GM12878 (cell line): ENCODE measurements around the gene COX6B1. TPM values are rescaled to one million over a fixed set of nuclear protein-coding genes. Genes with fewer than 3 reads are reported as not detected.
A peak's percentile ranks its signal among the peaks of the same experiment; 100 is the strongest.

Source experiments
- BACH1 ChIP-seq: fragments of 450-650 bp; IDR thresholded peaks from 2 replicates; pipeline ENCODE4 v1.6.1; 2017; ENCODE audit warnings: mild to moderate bottlenecking, borderline replicate concordance
- DPF2 ChIP-seq: fragments of 450-650 bp; IDR thresholded peaks from 2 replicates; pipeline ENCODE4 v1.6.1; 2017; ENCODE audit warnings: mild to moderate bottlenecking
- E2F8 ChIP-seq: fragments of 450-650 bp; IDR thresholded peaks from 2 replicates; pipeline ENCODE4 v1.6.1; 2018; ENCODE audit warnings: mild to moderate bottlenecking, low read depth, moderate library complexity; ENCODE audit not compliant: partially characterized antibody
- EED ChIP-seq: sonication (generic); IDR thresholded peaks from 2 replicates; pipeline ENCODE4 v1.6.1; 2016; ENCODE audit warnings: antibody characterized with exemption, low read depth
- EZH2 ChIP-seq: IDR thresholded peaks from 2 replicates; pipeline ENCODE4 v1.6.1; 2012; ENCODE audit warnings: low read depth, mild to moderate bottlenecking, control low read depth, inconsistent platforms, low read length, borderline replicate concordance; ENCODE audit not compliant: control insufficient read depth
- FOS ChIP-seq: IDR thresholded peaks from 3 replicates; pipeline ENCODE4 v1.6.1; 2011; ENCODE audit warnings: borderline replicate concordance; ENCODE audit not compliant: insufficient read length; ENCODE audit errors: extremely low read depth
- GATAD2B ChIP-seq: fragments of 450-650 bp; conservative IDR thresholded peaks from 2 replicates; pipeline ENCODE4 v1.6.1; 2017; ENCODE audit warnings: low read depth, mild to moderate bottlenecking, moderate library complexity
- HDAC2 ChIP-seq: fragments of 200-600 bp; sonication (generic); IDR thresholded peaks from 2 replicates; pipeline ENCODE4 v1.6.1; 2017
- IKZF2 ChIP-seq, 2 experiments: fragments of 450-650 bp; IDR thresholded peaks; 2 replicates each; pipeline ENCODE4 v1.6.1; 2017; ENCODE audit warnings: mild to moderate bottlenecking in 2 of 2, moderate library complexity in 2 of 2
- JUNB ChIP-seq: IDR thresholded peaks from 2 replicates; pipeline ENCODE4 v1.6.1; 2016; ENCODE audit warnings: antibody characterized with exemption, mild to moderate bottlenecking
- JUND ChIP-seq: IDR thresholded peaks from 2 replicates; pipeline ENCODE4 v1.6.1; 2012; ENCODE audit warnings: low read depth, mild to moderate bottlenecking, low read length, improper control_type of control experiment, moderate library complexity
- KAT2A ChIP-seq: conservative IDR thresholded peaks from 2 replicates; pipeline ENCODE4 v1.6.1; 2011; ENCODE audit warnings: low read depth, low read length; ENCODE audit not compliant: control insufficient read depth
- LARP7 ChIP-seq: fragments of 450-650 bp; IDR thresholded peaks from 2 replicates; pipeline ENCODE4 v1.6.1; 2017; ENCODE audit warnings: mild to moderate bottlenecking
- NFYA ChIP-seq: IDR thresholded peaks from 2 replicates; pipeline ENCODE4 v1.6.1; 2011; ENCODE audit warnings: low read depth, mild to moderate bottlenecking, low read length, improper control_type of control experiment, borderline replicate concordance
- PAX5 ChIP-seq: IDR thresholded peaks from 2 replicates; pipeline ENCODE4 v1.6.1; 2011; ENCODE audit warnings: low read depth, low read length, borderline replicate concordance
- PML ChIP-seq: IDR thresholded peaks from 2 replicates; pipeline ENCODE4 v1.6.1; 2012; ENCODE audit warnings: low read length, inconsistent platforms
- RAD21 ChIP-seq: IDR thresholded peaks from 2 replicates; pipeline ENCODE4 v1.6.1; 2011; ENCODE audit warnings: mild to moderate bottlenecking, low read depth, low read length, moderate library complexity; ENCODE audit not compliant: insufficient read depth
- RUNX3 ChIP-seq: IDR thresholded peaks from 2 replicates; pipeline ENCODE4 v1.6.1; 2012; ENCODE audit warnings: low read length, inconsistent platforms
- SIX5 ChIP-seq: IDR thresholded peaks from 2 replicates; pipeline ENCODE4 v1.6.1; 2011; ENCODE audit warnings: mild to moderate bottlenecking, low read depth, low read length, moderate library complexity; ENCODE audit not compliant: severe bottlenecking
- SMAD5 ChIP-seq: IDR thresholded peaks from 2 replicates; pipeline ENCODE4 v1.6.1; 2016; ENCODE audit warnings: antibody characterized with exemption, low read depth
- SMC3 ChIP-seq: IDR thresholded peaks from 2 replicates; pipeline ENCODE4 v1.6.1; 2011; ENCODE audit warnings: low read length, improper control_type of control experiment, borderline replicate concordance
- SRF ChIP-seq, 2 experiments: IDR thresholded peaks; 2 replicates each; pipeline ENCODE4 v1.6.1; 2011; ENCODE audit warnings: low read depth in 2 of 2, low read length in 2 of 2, mild to moderate bottlenecking in 1 of 2, moderate library complexity in 1 of 2
- TCF12 ChIP-seq: IDR thresholded peaks from 2 replicates; pipeline ENCODE4 v1.6.1; 2011; ENCODE audit warnings: low read depth, mild to moderate bottlenecking, low read length
- YY1 ChIP-seq: IDR thresholded peaks from 2 replicates; pipeline ENCODE4 v1.6.1; 2011; ENCODE audit warnings: low read depth, mild to moderate bottlenecking, low read length
- ZNF274 ChIP-seq: IDR thresholded peaks from one replicate; pipeline ENCODE4 v1.8.0; 2011; ENCODE audit not compliant: insufficient read length, insufficient read depth
- ZNF687 ChIP-seq: fragments of 450-650 bp; IDR thresholded peaks from 2 replicates; pipeline ENCODE4 v1.6.1; 2017; ENCODE audit warnings: mild to moderate bottlenecking, moderate library complexity
- ZSCAN29 ChIP-seq: fragments of 450-650 bp; IDR thresholded peaks from 2 replicates; pipeline ENCODE4 v1.6.1; 2017; ENCODE audit warnings: mild to moderate bottlenecking, moderate library complexity
- ZZZ3 ChIP-seq: IDR thresholded peaks from 2 replicates; pipeline ENCODE4 v1.6.1; 2011; ENCODE audit warnings: low read depth; ENCODE audit not compliant: control insufficient read depth, insufficient read length
- polyA plus RNA-seq, 11 experiments: library from polyadenylated mRNA; depleted of rRNA in 4 of 11; unstranded in 6 of 11; stranded (reverse) in 5 of 11; fragments of >200 nt; fragmentation: Nextera tagmentation in 4 of 11; fragmentation: Illumina TruSeq in 1 of 11; extraction: Ambion mirVana in 4 of 11; extraction: Trizol in 1 of 11; gene quantifications; 1 replicate in 1 of 11; 2 replicates in 10 of 11; pipeline versions ENCODE4 v1.2.1 to v1.2.3, GENCODE V29; 2011 to 2016; ENCODE audit warnings: inconsistent platforms in 2 of 11, missing spikeins in 2 of 11, low read depth in 1 of 11
- total RNA-seq, 4 experiments: library from RNA; depleted of rRNA in 3 of 4; stranded (reverse); fragments of >200 nt in 3 of 4; fragmentation: Illumina TruSeq in 1 of 4; extraction: Trizol in 1 of 4; gene quantifications; 2 replicates each; pipeline versions ENCODE4 v1.2.1 to v1.2.3, GENCODE V29; 2013 to 2021

The COX6B1 gene
- total and polyA plus RNA-seq, 10 of the 15 experiments (the other 5 are each of a cell fraction or from before 2014, with no cell fraction given), result 500 to 1,700 (median 862) TPM

- TF ChIP-seq ZNF687 (no peak), GATAD2B (0 out of 2 replicates have a peak, but pooled peaks have one; percentile 48), SMC3 (no peak), PAX5 (no peak), RAD21 (no peak), ZSCAN29 (no peak), HDAC2 (no peak), FOS (no peak), ZZZ3 (no peak), RUNX3 (peak; percentile 63), LARP7 (no peak), IKZF2 (IDR thresholded peaks at IDR 0.05) (peak in 1 of 2 experiments; percentile 9; a peak in 1 of 4 replicates), SMAD5 (no peak), EED (0 out of 2 replicates have a peak, but pooled peaks have one; percentile 33), EZH2 (no peak), BACH1 (no peak), SIX5 (no peak), DPF2 (no peak), NFYA (no peak), SRF (IDR thresholded peaks at IDR 0.05; ENCODE audit: low read depth in 2 of 2, low read length in 2 of 2) (no peak), ZNF274 (no peak), E2F8 (no peak), JUND (no peak), TCF12 (no peak), JUNB (no peak), PML (no peak), KAT2A (no peak), YY1 (no peak)
Observed at GRCh38 chr19:35673121-35673804, 25.1 kb downstream of the COX6B1 start (continued).
